HG02840 (cell line): ENCODE results near the gene RHCG.

ENCODE experiments used
- ATAC-seq: cut with Tn5 transposase; IDR thresholded peaks from one replicate; pipeline ENCODE4 v1.9.1; 2021; ENCODE audit warnings: mild to moderate bottlenecking, moderate library complexity, moderate number of reproducible peaks; ENCODE audit not compliant: unreplicated experiment, low FRiP score

Gene RHCG

DNA sequence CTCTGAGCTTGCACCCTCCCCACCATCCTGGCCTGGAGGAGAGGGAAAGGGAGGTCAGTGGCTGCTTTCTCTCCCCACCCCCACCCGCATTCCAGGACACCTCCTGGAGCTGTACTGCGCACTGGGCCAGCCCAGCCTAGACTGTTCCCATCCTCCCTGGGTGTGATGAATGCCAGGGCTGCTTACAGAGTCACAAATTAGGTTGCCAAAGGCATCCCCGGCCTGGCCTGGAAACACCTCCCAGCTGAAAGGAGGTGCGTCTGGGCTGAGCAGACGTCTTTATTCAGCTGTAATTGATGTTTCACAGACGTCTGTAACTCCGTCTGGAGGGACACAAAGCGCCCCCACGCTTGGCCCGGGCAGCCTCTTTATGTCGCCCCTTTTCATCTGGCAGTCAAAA is 47.6 kb downstream of the RHCG start:
- ATAC-seq = no peak

DNA sequence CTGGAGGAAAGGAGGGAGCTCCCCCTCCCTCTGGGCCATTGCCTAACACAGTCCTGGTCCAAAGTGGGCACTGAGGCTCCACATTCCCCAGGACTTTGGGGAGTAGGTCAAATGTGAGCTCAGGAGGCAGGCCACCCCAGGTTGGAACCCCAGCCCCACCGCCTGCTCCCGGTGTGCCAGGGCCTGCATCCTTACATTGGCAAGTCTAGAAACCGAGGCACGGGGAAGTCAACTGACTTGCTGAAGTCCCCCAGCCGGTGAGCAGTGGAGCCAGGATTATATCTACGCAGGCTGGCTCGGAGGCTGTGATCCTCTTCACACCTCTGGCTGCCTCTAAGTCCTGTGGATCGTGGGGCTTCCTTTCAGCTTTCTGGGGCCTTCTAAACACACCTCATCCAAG is 48.7 kb downstream of the RHCG start:
- ATAC-seq = no peak

DNA sequence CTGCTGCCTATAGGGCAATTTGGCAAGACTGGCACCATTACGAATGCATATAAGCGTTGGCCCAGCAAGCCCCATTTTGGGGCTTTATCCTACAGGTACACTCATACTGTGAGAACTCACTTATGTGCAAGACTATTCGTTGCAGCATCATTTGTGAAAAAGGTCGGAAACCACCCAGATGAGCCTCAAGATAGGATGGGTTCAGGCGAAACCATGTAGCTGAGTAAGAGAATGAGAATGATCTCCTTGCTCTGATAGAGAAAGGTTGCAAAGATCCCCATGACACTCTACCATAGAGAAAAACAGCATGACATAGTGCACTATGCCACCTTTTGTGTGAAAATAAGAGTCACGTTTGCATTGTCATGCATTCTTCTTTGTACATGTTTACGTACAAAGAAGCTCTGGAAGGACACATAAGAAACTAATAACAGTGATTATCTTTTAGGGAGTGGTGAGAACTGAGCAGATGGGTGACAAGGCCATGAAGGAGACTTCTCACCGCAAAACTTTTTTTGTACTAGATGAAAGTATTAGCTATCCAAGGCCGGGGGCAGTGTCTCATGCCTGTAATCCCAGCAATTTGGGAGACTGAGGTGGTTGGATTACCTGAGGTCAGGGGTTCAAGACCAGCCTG is 50.0 kb downstream of the RHCG start:
- no peak for ATAC-seq

DNA sequence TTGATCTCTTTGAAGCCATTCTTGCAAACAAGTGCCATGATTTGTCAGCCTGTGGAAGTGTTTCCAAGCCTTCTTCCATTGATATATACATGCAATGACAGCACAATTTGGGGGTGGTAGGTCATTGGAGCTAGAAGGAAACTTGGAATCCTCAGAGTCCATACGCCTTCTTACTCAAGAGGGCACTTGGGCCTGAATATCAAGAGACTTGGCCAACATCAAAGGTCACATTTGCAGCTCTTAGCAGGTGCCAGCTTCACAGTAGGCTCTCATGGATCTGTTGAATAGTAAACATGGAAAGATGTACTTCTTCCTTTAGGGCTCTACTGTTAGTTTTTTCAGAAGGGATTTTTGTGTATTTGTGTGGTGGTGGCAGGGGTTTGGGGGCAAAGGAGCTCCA is 50.9 kb downstream of the RHCG start:
- ATAC-seq = no peak

DNA sequence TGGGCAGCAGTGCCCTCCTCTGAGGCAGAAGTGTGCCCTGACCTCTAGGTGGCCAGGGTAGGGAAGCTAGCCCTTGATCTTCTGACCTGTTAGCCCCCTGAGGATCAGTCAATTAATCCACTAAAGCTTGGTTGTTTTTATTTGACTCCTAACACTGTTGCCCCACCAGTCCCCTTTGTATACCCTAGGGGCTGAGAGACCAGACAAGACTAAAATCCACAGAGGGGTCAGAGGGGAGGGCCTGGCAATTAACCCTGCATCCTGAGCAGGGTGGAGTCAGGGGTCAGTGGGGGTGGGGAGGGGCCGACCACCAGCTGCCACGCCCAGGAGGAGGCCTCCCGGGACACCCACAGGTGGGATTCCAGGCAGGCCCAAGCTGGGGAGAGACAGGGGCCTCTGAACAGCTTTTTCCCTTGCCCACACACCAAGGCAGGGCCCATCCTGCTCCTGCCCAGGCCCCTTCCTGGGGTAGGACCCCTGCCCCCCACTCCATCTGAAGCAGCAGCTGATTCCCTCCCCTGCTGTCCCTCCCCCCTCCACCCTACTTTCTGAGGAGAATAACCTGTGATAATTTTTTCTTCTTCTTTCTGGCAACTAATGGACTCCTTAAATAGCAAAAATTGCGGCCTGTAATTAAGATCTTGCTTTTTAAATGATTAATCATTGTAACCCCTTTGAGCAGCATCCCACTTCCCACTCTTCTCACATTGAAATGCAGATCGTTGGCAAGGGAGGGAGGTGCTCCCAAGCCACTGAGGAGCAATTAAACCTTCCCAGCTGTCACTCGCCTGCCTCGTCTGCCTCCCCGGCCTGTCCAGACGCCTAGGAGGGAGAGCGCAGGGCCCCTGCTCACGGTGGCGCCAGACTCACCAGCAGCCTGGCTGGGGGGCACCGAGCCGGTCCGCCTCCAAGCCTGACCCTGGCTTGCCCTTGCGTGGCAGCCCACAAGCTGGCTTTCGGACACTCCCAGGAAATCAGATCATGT is 51.9 kb downstream of the RHCG start:
- ATAC-seq = no peak

DNA sequence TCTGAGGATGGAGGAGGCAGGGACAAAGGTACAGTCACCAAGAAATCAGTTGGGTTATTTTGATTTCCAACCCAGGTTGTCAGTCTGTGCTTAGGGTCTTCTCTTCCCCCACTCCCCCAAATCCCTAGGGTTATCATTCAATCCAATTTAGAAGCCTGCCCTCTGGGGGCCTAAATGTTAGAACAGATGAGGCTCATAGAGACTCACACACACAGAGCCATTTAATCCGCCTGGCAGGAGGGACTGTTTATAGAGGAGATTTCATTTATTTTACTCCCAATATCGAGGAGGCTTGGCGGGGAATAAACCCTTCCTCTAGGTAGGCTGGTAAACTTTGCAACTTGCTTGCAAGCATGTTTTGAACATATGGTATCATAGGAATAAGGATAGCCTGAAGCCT is 52.8 kb downstream of the RHCG start:
- no peak for ATAC-seq

GRCh38 chr15:89442671-89443307 is 53.6 kb downstream of the RHCG start:
- ATAC-seq = no peak

DNA sequence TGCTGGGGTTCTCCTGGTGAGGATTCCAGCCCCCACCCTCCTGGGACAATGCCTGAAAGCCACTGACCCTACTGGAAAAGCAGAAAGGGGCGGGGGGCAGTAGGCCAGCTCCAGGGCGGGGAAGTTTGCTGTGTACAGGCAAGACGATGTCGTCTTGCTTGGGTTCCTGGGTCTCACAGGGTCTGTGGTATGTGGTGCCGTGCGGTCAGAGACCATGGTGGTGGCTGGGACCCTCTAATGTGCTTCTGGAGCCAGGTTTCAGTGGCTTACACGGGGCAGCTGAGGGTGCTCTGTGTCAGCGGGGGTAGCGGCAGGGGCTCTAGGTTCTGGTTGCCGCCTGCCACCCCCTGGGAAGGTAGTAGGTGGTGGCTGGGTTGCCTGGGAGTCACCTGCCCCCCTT is 54.2 kb downstream of the RHCG start:
- no peak for ATAC-seq

GRCh38 chr15:89441295-89441812 is 55.0 kb downstream of the RHCG start:
- peak; percentile 86 for ATAC-seq

DNA sequence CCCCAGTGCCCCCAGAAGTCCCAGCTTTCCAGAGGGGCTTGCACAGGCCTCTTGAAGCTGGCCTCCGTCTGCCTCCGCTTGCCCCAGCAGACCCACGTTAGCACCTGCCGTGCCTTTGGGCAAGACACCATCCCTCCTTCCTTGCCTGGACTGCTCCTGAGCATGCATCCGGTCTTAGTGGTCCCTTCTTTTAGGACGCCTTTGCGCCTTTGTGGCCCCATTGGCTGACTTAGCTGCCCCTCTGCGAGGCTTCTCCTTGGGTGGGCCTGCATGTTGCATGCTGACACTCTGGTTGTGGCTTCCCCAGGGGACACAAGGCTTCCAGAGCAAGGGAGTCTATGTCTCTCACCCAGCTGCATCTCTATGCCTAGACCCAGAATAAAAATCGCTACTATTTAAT is 56.6 kb downstream of the RHCG start:
- ATAC-seq = no peak

DNA sequence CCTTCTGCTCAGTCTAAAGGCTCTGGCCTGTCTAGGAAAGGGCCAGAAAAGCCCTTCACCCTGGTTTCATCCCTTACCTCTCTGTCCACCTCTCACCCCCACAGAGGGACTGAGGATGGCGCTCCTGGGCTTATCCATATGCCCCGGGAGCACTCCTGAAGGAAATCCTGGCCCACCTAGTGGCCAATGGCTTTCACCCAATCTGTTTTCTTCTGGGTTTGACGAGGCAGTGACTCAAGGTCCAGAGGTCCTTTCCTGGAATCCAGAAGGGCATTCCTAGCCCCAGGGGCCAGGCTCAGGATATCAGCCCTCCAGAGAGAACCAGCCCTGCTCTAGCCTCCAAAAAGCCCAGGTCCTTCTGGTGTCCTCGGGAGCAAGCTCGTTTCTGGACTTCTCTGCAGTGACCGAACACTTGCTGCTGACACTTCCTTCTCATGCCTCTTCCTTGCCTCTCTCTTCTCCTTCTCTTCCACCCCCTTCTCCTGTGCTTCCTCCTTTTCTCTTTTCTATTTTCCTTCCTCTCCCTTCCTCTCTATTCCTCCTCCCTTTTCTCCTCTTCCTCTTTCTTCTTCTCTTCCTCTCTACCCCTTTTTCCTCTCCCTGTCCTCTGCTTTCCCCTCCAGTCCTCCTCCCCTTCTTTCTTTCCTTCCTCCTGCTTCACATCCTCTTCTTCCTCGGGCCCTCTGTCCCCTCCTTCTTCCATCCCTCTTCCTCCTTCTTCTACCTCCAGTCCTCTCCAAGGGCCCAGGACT is 59.6 kb downstream of the RHCG start:
- no peak for ATAC-seq

DNA sequence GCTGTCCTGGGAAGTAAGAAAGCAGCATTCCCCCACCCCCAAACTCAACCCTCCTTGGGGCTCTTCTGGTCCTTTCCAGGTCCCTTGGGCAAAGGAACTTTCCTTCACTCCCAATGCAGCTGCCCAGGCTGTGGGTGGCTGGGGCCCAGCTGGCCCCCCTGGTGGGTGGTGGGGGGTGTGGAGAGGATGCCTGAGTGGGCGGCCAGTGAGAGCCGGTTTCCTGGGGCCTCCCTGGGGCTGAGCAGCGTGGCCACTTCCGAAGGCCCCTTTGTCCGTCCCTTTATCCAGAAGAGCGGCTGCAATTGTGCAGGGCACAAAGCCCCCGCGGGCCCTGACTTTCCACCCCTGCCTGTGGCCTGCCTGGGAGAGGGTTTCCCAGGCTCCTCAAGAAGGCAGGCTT is 61.0 kb downstream of the RHCG start:
- no peak for ATAC-seq

- no peak for ATAC-seq
Observed at GRCh38 chr15:89433686-89434085, 62.7 kb downstream of the RHCG start.

DNA sequence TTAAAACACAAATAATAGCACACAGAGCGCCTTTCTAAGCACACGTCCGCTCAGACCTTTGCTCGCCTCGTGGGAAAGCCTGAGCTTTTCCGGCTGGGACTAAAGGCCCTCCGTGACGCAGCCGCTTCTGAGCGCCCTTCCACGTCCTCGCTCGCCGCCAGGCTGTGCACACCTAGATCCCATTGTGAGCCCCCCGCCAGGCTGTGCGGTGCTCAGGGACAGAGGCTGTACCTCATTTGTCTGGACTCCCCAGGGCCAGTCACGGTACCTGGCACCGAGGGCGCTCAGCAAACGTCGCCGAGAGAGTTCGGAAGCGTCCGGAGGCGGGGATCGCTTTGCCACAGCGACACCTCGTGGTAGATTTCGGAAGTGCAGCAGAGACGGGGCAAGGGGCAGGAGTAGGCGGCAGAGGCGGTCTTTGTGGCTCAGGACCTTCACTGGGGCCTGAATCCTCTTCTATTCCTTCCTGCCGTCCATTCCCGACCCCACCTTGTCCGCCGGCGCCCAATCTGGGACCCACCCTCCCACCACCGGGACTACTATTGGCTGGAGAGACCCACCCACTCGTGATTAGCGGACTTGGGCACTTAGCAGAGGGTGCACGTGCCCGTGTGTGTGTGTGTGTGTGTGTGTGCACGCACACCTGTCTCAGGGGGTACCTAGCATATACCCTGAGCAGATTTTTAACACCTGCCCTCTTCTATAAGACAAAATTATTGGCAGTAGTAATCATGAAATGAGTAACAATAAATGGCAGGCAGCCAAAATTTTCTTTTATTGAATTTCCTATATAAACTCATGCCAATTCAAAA is 65.6 kb downstream of the RHCG start:
- ATAC-seq = peak; percentile 78

DNA sequence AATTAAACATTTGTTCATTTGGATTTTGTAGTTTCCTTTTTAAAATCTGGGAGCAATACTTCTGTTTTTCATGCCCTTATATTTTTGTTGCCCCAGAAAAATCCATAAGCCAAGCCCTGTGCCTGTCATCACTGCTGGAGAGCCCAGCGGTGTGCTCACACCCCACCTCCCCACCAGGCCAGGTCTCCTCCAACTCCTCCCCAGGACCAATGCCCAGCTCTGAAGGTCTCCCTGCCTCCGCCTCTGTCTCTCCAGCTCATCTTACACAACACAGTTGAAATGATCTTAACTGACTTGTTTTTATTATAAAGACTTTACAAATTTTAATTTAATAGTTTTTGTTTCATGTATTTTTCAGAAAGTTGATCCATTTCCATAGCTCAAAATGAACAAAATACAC is 66.4 kb downstream of the RHCG start:
- no peak for ATAC-seq

- no peak for ATAC-seq
Observed at GRCh38 chr15:89429023-89429422, 67.4 kb downstream of the RHCG start.

DNA sequence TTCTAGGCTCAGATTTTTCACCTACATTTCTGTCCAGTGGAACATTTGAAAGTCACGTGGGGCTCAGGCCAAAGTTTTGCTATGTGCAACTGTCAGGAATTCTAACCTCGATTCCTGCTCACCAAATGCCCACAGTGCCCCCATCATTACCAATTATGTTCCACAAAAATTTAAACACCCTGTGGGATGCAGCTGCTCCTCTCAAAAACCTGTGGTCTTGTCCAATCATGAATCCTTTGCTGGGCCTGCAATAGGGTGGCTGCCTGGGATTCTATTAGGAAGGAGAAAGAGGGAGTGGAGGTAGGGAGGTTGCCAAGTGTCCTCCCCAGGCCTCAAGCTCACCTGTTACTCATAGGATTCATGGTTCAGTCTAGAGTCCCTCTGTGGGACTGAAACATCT is 68.1 kb downstream of the RHCG start:
- no peak for ATAC-seq

DNA sequence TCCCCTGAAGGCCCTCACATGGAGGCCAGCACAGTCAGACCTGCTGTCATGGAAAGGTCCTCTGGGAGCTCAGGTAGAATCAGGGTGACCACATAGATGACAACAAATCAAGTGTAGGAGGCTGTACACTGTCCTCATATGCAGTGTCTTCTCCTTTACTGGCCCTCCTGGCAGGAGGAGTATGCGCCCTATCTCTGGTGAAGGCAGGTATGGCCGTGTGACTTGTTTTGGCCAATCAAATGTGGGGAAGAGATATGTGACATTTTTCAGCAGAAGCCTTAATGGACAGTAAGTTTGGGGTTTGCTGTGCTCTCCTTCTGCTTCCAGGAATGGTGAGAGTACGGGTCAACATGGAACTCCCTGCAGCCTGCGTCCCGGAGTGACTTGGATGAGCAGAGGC is 69.9 kb downstream of the RHCG start:
- no peak for ATAC-seq

- ATAC-seq = no peak
Observed at GRCh38 chr15:89423981-89424380, 72.4 kb downstream of the RHCG start.
